Ishikawa (cell line): ENCODE measurements around the gene GLA.

Experiments used
- CEBPB ChIP-seq: IDR thresholded peaks from 2 replicates; pipeline ENCODE4 v1.6.1; 2012
- CREB1 ChIP-seq: IDR thresholded peaks from 2 replicates; pipeline ENCODE4 v1.6.1; 2012; ENCODE audit warnings: low read depth
- EGR1 ChIP-seq: IDR thresholded peaks from 2 replicates; pipeline ENCODE4 v1.6.1; 2012
- EP300 ChIP-seq: IDR thresholded peaks from 2 replicates; pipeline ENCODE4 v1.6.1; 2012; ENCODE audit warnings: borderline replicate concordance
- FOXM1 ChIP-seq: IDR thresholded peaks from 2 replicates; pipeline ENCODE4 v1.6.1; 2012; ENCODE audit warnings: low read depth, borderline replicate concordance
- MAX ChIP-seq: IDR thresholded peaks from 2 replicates; pipeline ENCODE4 v1.6.1; 2012
- NFIC ChIP-seq: IDR thresholded peaks from 2 replicates; pipeline ENCODE4 v1.6.1; 2012
- RAD21 ChIP-seq: IDR thresholded peaks from 2 replicates; pipeline ENCODE4 v1.6.1; 2012; ENCODE audit warnings: low read depth
- REST ChIP-seq: IDR thresholded peaks from 2 replicates; pipeline ENCODE4 v1.6.1; 2012; ENCODE audit warnings: low read depth, mild to moderate bottlenecking
- TAF1 ChIP-seq: IDR thresholded peaks from 2 replicates; pipeline ENCODE4 v1.6.1; 2012; ENCODE audit warnings: low read depth, mild to moderate bottlenecking
- TCF12 ChIP-seq: IDR thresholded peaks from 2 replicates; pipeline ENCODE4 v1.6.1; 2012; ENCODE audit warnings: low read depth
- TEAD4 ChIP-seq: IDR thresholded peaks from 2 replicates; pipeline ENCODE4 v1.6.1; 2012
- USF1 ChIP-seq: IDR thresholded peaks from 2 replicates; pipeline ENCODE4 v1.6.1; 2012
- YY1 ChIP-seq: IDR thresholded peaks from 2 replicates; pipeline ENCODE4 v1.6.1; 2012; ENCODE audit warnings: low read depth
- ZBTB7A ChIP-seq: IDR thresholded peaks from 2 replicates; pipeline ENCODE4 v1.6.1; 2012; ENCODE audit warnings: low read depth

Gene GLA

GRCh38 chrX:101410461-101410860 lies 2.7 kb upstream of the GLA start:
- TF ChIP-seq EP300 (no peak), TEAD4 (no peak), FOXM1 (no peak), ZBTB7A (no peak), CREB1 (no peak), YY1 (no peak), REST (no peak), NFIC (no peak), EGR1 (no peak), CEBPB (no peak), TCF12 (no peak), RAD21 (no peak), MAX (no peak), TAF1 (no peak)

- no peak for TF ChIP-seq CREB1
- no peak for TF ChIP-seq NFIC
- no peak for TF ChIP-seq FOXM1
- no peak for TF ChIP-seq EGR1
- TF ChIP-seq TEAD4, result no peak
- TF ChIP-seq EP300, result no peak
- TF ChIP-seq ZBTB7A, result no peak
- TF ChIP-seq RAD21, result no peak
- TF ChIP-seq YY1, result no peak
- TF ChIP-seq REST, result no peak
- no peak for TF ChIP-seq CEBPB
- TF ChIP-seq MAX, result no peak
- no peak for TF ChIP-seq TCF12
Observed at GRCh38 chrX:101409043-101409442, 1.3 kb upstream of the GLA start.

GRCh38 chrX:101408532-101408841 lies 762 bp upstream of the GLA start:
- TF ChIP-seq MAX, result no peak

GRCh38 chrX:101407167-101407747 lies 468 bp downstream of the GLA start:
- TF ChIP-seq FOXM1 (no peak), CEBPB (no peak), CREB1 (no peak), EGR1 (no peak), EP300 (no peak)

- no peak for TF ChIP-seq EGR1
- no peak for TF ChIP-seq CEBPB
- no peak for TF ChIP-seq REST
- no peak for TF ChIP-seq MAX
- TF ChIP-seq FOXM1, result no peak
- TF ChIP-seq EP300, result no peak
- TF ChIP-seq CREB1, result no peak
- no peak for TF ChIP-seq TAF1
- no peak for TF ChIP-seq ZBTB7A
- no peak for TF ChIP-seq TEAD4
- TF ChIP-seq USF1, result no peak
- TF ChIP-seq NFIC, result no peak
- no peak for TF ChIP-seq YY1
- TF ChIP-seq TCF12, result no peak
- TF ChIP-seq RAD21, result no peak
Observed at GRCh38 chrX:101399825-101400224, 7.9 kb downstream of the GLA start.
